ENCODE data around the gene TMEM204.

TMEM204 gene

GRCh38 chr16:1520461-1520860 is 13.0 kb upstream of the TMEM204 start:
- H3K36me3 ChIP-seq (ENCODE audit: control insufficient read depth, insufficient read depth, low read length), result no peaks in the 10 kb centered on the region
- no peak overlapping the region for H3K27ac ChIP-seq (ENCODE audit: insufficient read depth, low read length, poor library complexity, severe bottlenecking)
- no peaks in the 10 kb centered on the region for H3K27me3 ChIP-seq (replicated peaks; ENCODE audit: control insufficient read depth, insufficient read depth, low read length, poor library complexity, severe bottlenecking)
- no peak for DNase-seq
- H3K9me3 ChIP-seq (ENCODE audit: control insufficient read depth, low read length), result no peaks in the 10 kb centered on the region
- no peak overlapping the region for H3K4me3 ChIP-seq (ENCODE audit: insufficient read depth, low read depth, low read length, poor library complexity, severe bottlenecking)
- H3K4me1 ChIP-seq (ENCODE audit: control insufficient read depth, insufficient read depth, low read length, poor library complexity, severe bottlenecking), result peaks cover 1% of the 10 kb centered on the region

GRCh38 chr16:1523581-1524245 is 9.8 kb upstream of the TMEM204 start:
- DNase-seq, result no peak
- Histone ChIP-seq H3K9me3 (ENCODE audit: control insufficient read depth, low read length) (no peaks in the 10 kb centered on the region), H3K36me3 (ENCODE audit: control insufficient read depth, insufficient read depth, low read length) (no peaks in the 10 kb centered on the region), H3K27me3 (replicated peaks; ENCODE audit: control insufficient read depth, insufficient read depth, low read length, poor library complexity, severe bottlenecking) (no peaks in the 10 kb centered on the region), H3K27ac (ENCODE audit: insufficient read depth, low read length, poor library complexity, severe bottlenecking) (no peak overlapping the region), H3K4me3 (ENCODE audit: insufficient read depth, low read depth, low read length, poor library complexity, severe bottlenecking) (no peak overlapping the region), H3K4me1 (ENCODE audit: control insufficient read depth, insufficient read depth, low read length, poor library complexity, severe bottlenecking) (peaks cover 21% of the 10 kb centered on the region)

GRCh38 chr16:1524366-1524765 is 9.1 kb upstream of the TMEM204 start:
- no peak for DNase-seq
- H3K9me3 ChIP-seq (ENCODE audit: control insufficient read depth, low read length), result no peaks in the 10 kb centered on the region
- H3K4me3 ChIP-seq (ENCODE audit: insufficient read depth, low read depth, low read length, poor library complexity, severe bottlenecking), result no peak overlapping the region
- H3K36me3 ChIP-seq (ENCODE audit: control insufficient read depth, insufficient read depth, low read length), result no peaks in the 10 kb centered on the region
- peaks cover 21% of the 10 kb centered on the region for H3K4me1 ChIP-seq (ENCODE audit: control insufficient read depth, insufficient read depth, low read length, poor library complexity, severe bottlenecking)
- H3K27me3 ChIP-seq (replicated peaks; ENCODE audit: control insufficient read depth, insufficient read depth, low read length, poor library complexity, severe bottlenecking), result no peaks in the 10 kb centered on the region
- H3K27ac ChIP-seq (ENCODE audit: insufficient read depth, low read length, poor library complexity, severe bottlenecking), result no peak overlapping the region

- H3K4me3 ChIP-seq (ENCODE audit: insufficient read depth, low read depth, low read length, poor library complexity, severe bottlenecking), result peak overlapping the region; percentile 29
- H3K27me3 ChIP-seq (replicated peaks; ENCODE audit: control insufficient read depth, insufficient read depth, low read length, poor library complexity, severe bottlenecking), result no peaks in the 10 kb centered on the region
- H3K9me3 ChIP-seq (ENCODE audit: control insufficient read depth, low read length), result no peaks in the 10 kb centered on the region
- no peak overlapping the region for H3K27ac ChIP-seq (ENCODE audit: insufficient read depth, low read length, poor library complexity, severe bottlenecking)
- no peak for DNase-seq
- H3K4me1 ChIP-seq (ENCODE audit: control insufficient read depth, insufficient read depth, low read length, poor library complexity, severe bottlenecking), result peaks cover 21% of the 10 kb centered on the region
- H3K36me3 ChIP-seq (ENCODE audit: control insufficient read depth, insufficient read depth, low read length), result no peaks in the 10 kb centered on the region
These were observed 7.4 kb upstream of the TMEM204 start for GRCh38 chr16:1525871-1526607.

GRCh38 chr16:1526608-1527555 is 6.6 kb upstream of the TMEM204 start:
- H3K27me3 ChIP-seq (replicated peaks; ENCODE audit: control insufficient read depth, insufficient read depth, low read length, poor library complexity, severe bottlenecking), result no peaks in the 10 kb centered on the region
- peak overlapping the region; percentile 38 for H3K27ac ChIP-seq (ENCODE audit: insufficient read depth, low read length, poor library complexity, severe bottlenecking)
- H3K9me3 ChIP-seq (ENCODE audit: control insufficient read depth, low read length), result no peaks in the 10 kb centered on the region
- DNase-seq, result no peak
- peaks cover 21% of the 10 kb centered on the region for H3K4me1 ChIP-seq (ENCODE audit: control insufficient read depth, insufficient read depth, low read length, poor library complexity, severe bottlenecking)
- peak overlapping the region; percentile 26 for H3K4me3 ChIP-seq (ENCODE audit: insufficient read depth, low read depth, low read length, poor library complexity, severe bottlenecking)
- H3K36me3 ChIP-seq (ENCODE audit: control insufficient read depth, insufficient read depth, low read length), result no peaks in the 10 kb centered on the region

GRCh38 chr16:1527836-1528811 is 5.3 kb upstream of the TMEM204 start:
- H3K4me1 ChIP-seq (ENCODE audit: control insufficient read depth, insufficient read depth, low read length, poor library complexity, severe bottlenecking), result peaks cover 27% of the 10 kb centered on the region
- H3K27me3 ChIP-seq (replicated peaks; ENCODE audit: control insufficient read depth, insufficient read depth, low read length, poor library complexity, severe bottlenecking), result no peaks in the 10 kb centered on the region
- no peaks in the 10 kb centered on the region for H3K9me3 ChIP-seq (ENCODE audit: control insufficient read depth, low read length)
- no peak overlapping the region for H3K27ac ChIP-seq (ENCODE audit: insufficient read depth, low read length, poor library complexity, severe bottlenecking)
- H3K4me3 ChIP-seq (ENCODE audit: insufficient read depth, low read depth, low read length, poor library complexity, severe bottlenecking), result no peak overlapping the region
- no peak for DNase-seq
- H3K36me3 ChIP-seq (ENCODE audit: control insufficient read depth, insufficient read depth, low read length), result no peaks in the 10 kb centered on the region

- no peaks in the 10 kb centered on the region for H3K27me3 ChIP-seq (replicated peaks; ENCODE audit: control insufficient read depth, insufficient read depth, low read length, poor library complexity, severe bottlenecking)
- H3K9me3 ChIP-seq (ENCODE audit: control insufficient read depth, low read length), result no peaks in the 10 kb centered on the region
- no peak overlapping the region for H3K27ac ChIP-seq (ENCODE audit: insufficient read depth, low read length, poor library complexity, severe bottlenecking)
- H3K4me3 ChIP-seq (ENCODE audit: insufficient read depth, low read depth, low read length, poor library complexity, severe bottlenecking), result no peak overlapping the region
- DNase-seq, result no peak
- H3K36me3 ChIP-seq (ENCODE audit: control insufficient read depth, insufficient read depth, low read length), result no peaks in the 10 kb centered on the region
- peaks cover 30% of the 10 kb centered on the region for H3K4me1 ChIP-seq (ENCODE audit: control insufficient read depth, insufficient read depth, low read length, poor library complexity, severe bottlenecking)
These were observed 4.4 kb upstream of the TMEM204 start for GRCh38 chr16:1528921-1529537.

GRCh38 chr16:1530349-1530882 is 3.0 kb upstream of the TMEM204 start:
- H3K27me3 ChIP-seq (replicated peaks; ENCODE audit: control insufficient read depth, insufficient read depth, low read length, poor library complexity, severe bottlenecking), result no peaks in the 10 kb centered on the region
- no peaks in the 10 kb centered on the region for H3K36me3 ChIP-seq (ENCODE audit: control insufficient read depth, insufficient read depth, low read length)
- H3K4me3 ChIP-seq (ENCODE audit: insufficient read depth, low read depth, low read length, poor library complexity, severe bottlenecking), result no peak overlapping the region
- H3K27ac ChIP-seq (ENCODE audit: insufficient read depth, low read length, poor library complexity, severe bottlenecking), result no peak overlapping the region
- H3K9me3 ChIP-seq (ENCODE audit: control insufficient read depth, low read length), result no peaks in the 10 kb centered on the region
- no peak for DNase-seq
- peaks cover 30% of the 10 kb centered on the region for H3K4me1 ChIP-seq (ENCODE audit: control insufficient read depth, insufficient read depth, low read length, poor library complexity, severe bottlenecking)

Data from effector memory CD4-positive, alpha-beta T cell (primary cell).